Skeletal muscle tissue (tissue), 4 donors: ENCODE measurements around the gene TSPYL4. TPM values are rescaled to one million over a fixed set of nuclear protein-coding genes. Genes with fewer than 3 reads are reported as not detected.

Source experiments
- H3K27ac ChIP-seq: one replicate; pipeline ENCODE4 v1.7.0; 2013; ENCODE audit warnings: mild to moderate bottlenecking, low read depth, low read length, inconsistent platforms
- H3K27me3 ChIP-seq, 3 donors: one replicate each; pipeline ENCODE4 v1.7.0; 2013; ENCODE audit warnings: low read length in 3 of 3; ENCODE audit not compliant: control insufficient read depth in 3 of 3, insufficient read depth in 3 of 3
- H3K36me3 ChIP-seq, 3 donors: one replicate each; pipeline ENCODE4 v1.7.0; 2013; ENCODE audit warnings: low read length in 3 of 3; ENCODE audit not compliant: control insufficient read depth in 3 of 3, insufficient read depth in 3 of 3
- H3K4me1 ChIP-seq, 3 donors: one replicate each; pipeline ENCODE4 v1.7.0; 2013; ENCODE audit warnings: low read length in 3 of 3, mild to moderate bottlenecking in 3 of 3; ENCODE audit not compliant: control insufficient read depth in 3 of 3, insufficient read depth in 3 of 3
- H3K4me3 ChIP-seq, 3 donors: one replicate each; pipeline ENCODE4 v1.7.0; 2013; ENCODE audit warnings: low read length in 3 of 3
- H3K9ac ChIP-seq, 3 donors: one replicate each; pipeline ENCODE4 v1.7.0; 2013; ENCODE audit warnings: low read length in 3 of 3, mild to moderate bottlenecking in 3 of 3, moderate library complexity in 2 of 3, low read depth in 1 of 3
- H3K9me3 ChIP-seq, 3 donors: one replicate each; pipeline ENCODE4 v1.7.0; 2013; ENCODE audit warnings: low read length in 3 of 3; ENCODE audit not compliant: control insufficient read depth in 3 of 3
- total RNA-seq: library from RNA; depleted of rRNA; stranded (reverse); fragments of >200 nt; gene quantifications from one replicate; pipeline ENCODE4 v1.2.3, GENCODE V29; 2014
- donor health status: Osteomylitis.

The TSPYL4 gene
- 8.4 TPM for total RNA-seq

- Histone ChIP-seq H3K4me1 (peaks cover 17 to 28% (median 24%) of the 10 kb centered on the region in 3 donors), H3K27me3 (no peaks in the 10 kb centered on the region), H3K9ac (peak within 1 kb of the TSS; percentile 72 to 91 (median 86))
These were observed at the start of gene TSPYL4 for GRCh38 chr6:116253505-116254296. TSPYL4 (minus strand) TSS chr6:116254075; CDS start chr6:116254008, 67 bp downstream.

GRCh38 chr6:116301104-116301503 is 47.2 kb upstream of the TSPYL4 start:
- Histone ChIP-seq H3K9ac (no peak overlapping the region), H3K27me3 (no peaks in the 10 kb centered on the region), H3K36me3 (no peaks in the 10 kb centered on the region), H3K9me3 (peaks cover 0 to 6% (median 4%) of the 10 kb centered on the region in 3 donors), H3K4me3 (no peak overlapping the region), H3K27ac (no peak overlapping the region), H3K4me1 (no peaks in the 10 kb centered on the region)

More at GRCh38 chr6:116253505-116254296, at the start of gene TSPYL4:
- Histone ChIP-seq H3K4me3 (peak within 1 kb of the TSS; percentile 89 to 93 (median 92)), H3K36me3 (peaks cover 0 to under 1% (median 0%) of the 10 kb centered on the region in 3 donors), H3K9me3 (no peaks in the 10 kb centered on the region), H3K27ac (peak within 1 kb of the TSS; percentile 73)

GRCh38 chr6:116300566-116300965 is 46.7 kb upstream of the TSPYL4 start:
- H3K27me3 ChIP-seq: no peaks in the 10 kb centered on the region
- peaks cover 0 to 6% (median 4%) of the 10 kb centered on the region in 3 donors for H3K9me3 ChIP-seq
- H3K9ac ChIP-seq: no peak overlapping the region
- H3K4me3 ChIP-seq: no peak overlapping the region
- H3K36me3 ChIP-seq: no peaks in the 10 kb centered on the region
- H3K27ac ChIP-seq: no peak overlapping the region
- H3K4me1 ChIP-seq: no peaks in the 10 kb centered on the region

GRCh38 chr6:116298973-116299372 is 45.1 kb upstream of the TSPYL4 start:
- Histone ChIP-seq H3K27me3 (no peaks in the 10 kb centered on the region), H3K27ac (no peak overlapping the region), H3K4me1 (no peaks in the 10 kb centered on the region), H3K9ac (no peak overlapping the region), H3K36me3 (no peaks in the 10 kb centered on the region), H3K4me3 (no peak overlapping the region), H3K9me3 (peaks cover 0 to 6% (median 4%) of the 10 kb centered on the region in 3 donors)

- Histone ChIP-seq H3K9me3 (peaks cover 0 to 6% (median 4%) of the 10 kb centered on the region in 3 donors), H3K9ac (no peak overlapping the region), H3K36me3 (no peaks in the 10 kb centered on the region), H3K4me3 (no peak overlapping the region), H3K4me1 (no peaks in the 10 kb centered on the region), H3K27me3 (no peaks in the 10 kb centered on the region), H3K27ac (no peak overlapping the region)
These were observed 44.4 kb upstream of the TSPYL4 start for GRCh38 chr6:116298273-116298672.

- Histone ChIP-seq H3K27ac (no peak overlapping the region), H3K4me1 (no peaks in the 10 kb centered on the region), H3K9ac (no peak overlapping the region), H3K9me3 (no peaks in the 10 kb centered on the region), H3K4me3 (no peak overlapping the region), H3K36me3 (no peaks in the 10 kb centered on the region), H3K27me3 (no peaks in the 10 kb centered on the region)
These were observed 38.7 kb upstream of the TSPYL4 start for GRCh38 chr6:116292553-116292952.

GRCh38 chr6:116291701-116292396 is 38.0 kb upstream of the TSPYL4 start:
- Histone ChIP-seq H3K9me3 (no peaks in the 10 kb centered on the region), H3K27me3 (no peaks in the 10 kb centered on the region), H3K27ac (no peak overlapping the region), H3K4me3 (no peak overlapping the region), H3K36me3 (no peaks in the 10 kb centered on the region), H3K9ac (no peak overlapping the region), H3K4me1 (no peaks in the 10 kb centered on the region)

GRCh38 chr6:116290799-116291198 is 36.9 kb upstream of the TSPYL4 start:
- no peak overlapping the region for H3K9ac ChIP-seq
- H3K9me3 ChIP-seq: no peaks in the 10 kb centered on the region
- H3K27ac ChIP-seq: no peak overlapping the region
- no peak overlapping the region for H3K4me3 ChIP-seq
- no peaks in the 10 kb centered on the region for H3K36me3 ChIP-seq
- no peaks in the 10 kb centered on the region for H3K4me1 ChIP-seq
- no peaks in the 10 kb centered on the region for H3K27me3 ChIP-seq

- no peak overlapping the region for H3K9ac ChIP-seq
- no peaks in the 10 kb centered on the region for H3K4me1 ChIP-seq
- no peak overlapping the region for H3K27ac ChIP-seq
- no peaks in the 10 kb centered on the region for H3K36me3 ChIP-seq
- no peak overlapping the region for H3K4me3 ChIP-seq
- H3K27me3 ChIP-seq: no peaks in the 10 kb centered on the region
- no peaks in the 10 kb centered on the region for H3K9me3 ChIP-seq
These were observed 36.0 kb upstream of the TSPYL4 start for GRCh38 chr6:116289876-116290275.

- Histone ChIP-seq H3K36me3 (no peaks in the 10 kb centered on the region), H3K27me3 (no peaks in the 10 kb centered on the region), H3K9ac (no peak overlapping the region), H3K4me3 (no peak overlapping the region), H3K27ac (no peak overlapping the region), H3K9me3 (no peaks in the 10 kb centered on the region), H3K4me1 (no peaks in the 10 kb centered on the region)
These were observed 33.9 kb upstream of the TSPYL4 start for GRCh38 chr6:116287689-116288282.
